ENCODE results near the gene CHST12.

DNA sequence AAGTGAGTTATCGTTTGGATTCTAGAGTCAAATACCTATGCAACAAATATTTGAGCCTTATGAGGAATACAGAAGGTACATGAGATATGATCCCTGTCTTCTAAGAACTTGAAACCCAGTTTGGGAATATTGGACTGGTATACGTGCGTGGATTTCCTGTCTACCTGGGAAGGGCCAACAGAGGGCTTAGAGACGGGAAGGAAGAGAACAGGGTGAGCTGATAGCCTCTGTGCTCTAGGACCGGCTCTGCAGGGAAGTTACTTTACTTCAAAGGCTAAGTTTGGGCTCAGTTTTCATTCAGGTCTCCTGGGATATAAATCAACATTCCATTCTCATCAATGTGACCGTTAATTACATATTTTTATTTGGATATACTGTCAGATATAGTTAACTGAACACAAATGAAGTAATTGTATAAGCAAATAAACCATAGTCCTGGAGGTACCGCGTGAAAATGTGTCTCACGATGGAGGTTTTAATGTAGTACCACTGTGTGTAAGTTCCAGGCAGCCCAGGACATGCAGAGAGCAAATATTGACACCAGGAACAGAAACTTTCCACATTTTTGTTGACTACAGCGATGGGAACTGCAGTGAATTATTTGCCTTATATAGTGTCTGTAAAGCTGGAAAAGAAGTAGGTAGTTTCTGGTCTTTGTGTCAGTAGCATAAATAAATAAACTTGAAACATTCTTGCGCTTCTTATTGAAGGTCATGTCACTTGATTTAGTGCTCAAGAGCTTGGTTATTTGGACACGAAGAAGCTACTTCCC is 8.6 kb downstream of the CHST12 start:
- TF ChIP-seq, protein P1, sequence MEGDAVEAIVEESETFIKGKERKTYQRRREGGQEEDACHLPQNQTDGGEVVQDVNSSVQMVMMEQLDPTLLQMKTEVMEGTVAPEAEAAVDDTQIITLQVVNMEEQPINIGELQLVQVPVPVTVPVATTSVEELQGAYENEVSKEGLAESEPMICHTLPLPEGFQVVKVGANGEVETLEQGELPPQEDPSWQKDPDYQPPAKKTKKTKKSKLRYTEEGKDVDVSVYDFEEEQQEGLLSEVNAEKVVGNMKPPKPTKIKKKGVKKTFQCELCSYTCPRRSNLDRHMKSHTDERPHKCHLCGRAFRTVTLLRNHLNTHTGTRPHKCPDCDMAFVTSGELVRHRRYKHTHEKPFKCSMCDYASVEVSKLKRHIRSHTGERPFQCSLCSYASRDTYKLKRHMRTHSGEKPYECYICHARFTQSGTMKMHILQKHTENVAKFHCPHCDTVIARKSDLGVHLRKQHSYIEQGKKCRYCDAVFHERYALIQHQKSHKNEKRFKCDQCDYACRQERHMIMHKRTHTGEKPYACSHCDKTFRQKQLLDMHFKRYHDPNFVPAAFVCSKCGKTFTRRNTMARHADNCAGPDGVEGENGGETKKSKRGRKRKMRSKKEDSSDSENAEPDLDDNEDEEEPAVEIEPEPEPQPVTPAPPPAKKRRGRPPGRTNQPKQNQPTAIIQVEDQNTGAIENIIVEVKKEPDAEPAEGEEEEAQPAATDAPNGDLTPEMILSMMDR (IDR thresholded peaks at IDR 0.05; ENCODE audit: low read depth, low read length): no peak
- TF ChIP-seq POLR2A (IDR thresholded peaks at IDR 0.05; ENCODE audit: extremely low read depth, insufficient read length): no peak
- TF ChIP-seq, protein P2, sequence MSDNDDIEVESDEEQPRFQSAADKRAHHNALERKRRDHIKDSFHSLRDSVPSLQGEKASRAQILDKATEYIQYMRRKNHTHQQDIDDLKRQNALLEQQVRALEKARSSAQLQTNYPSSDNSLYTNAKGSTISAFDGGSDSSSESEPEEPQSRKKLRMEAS (IDR thresholded peaks at IDR 0.05; ENCODE audit: low read depth, low read length): no peak
